ENCODE data around the gene BRSK2.
A peak's percentile ranks its signal among the peaks of the same experiment; 100 is the strongest.

Gene BRSK2

GRCh38 chr11:1471736-1472135 lies 82.0 kb downstream of the BRSK2 start:
- Histone ChIP-seq H3K4me1 (ENCODE audit: control insufficient read depth, insufficient read depth, low read length) (no peaks in the 10 kb centered on the region), H3K9ac (ENCODE audit: low read length) (no peak overlapping the region), H3K27me3 (ENCODE audit: control insufficient read depth, insufficient read depth, low read length) (no peaks in the 10 kb centered on the region), H3K27ac (ENCODE audit: low read depth, low read length) (peak overlapping the region; percentile 24), H3K4me3 (ENCODE audit: low read length) (no peak overlapping the region), H3K36me3 (ENCODE audit: control insufficient read depth, insufficient read depth, low read length) (peaks cover 45% of the 10 kb centered on the region)

- Histone ChIP-seq H3K27me3 (ENCODE audit: control insufficient read depth, insufficient read depth, low read length) (no peaks in the 10 kb centered on the region), H3K27ac (ENCODE audit: low read depth, low read length) (no peak overlapping the region), H3K36me3 (ENCODE audit: control insufficient read depth, insufficient read depth, low read length) (peaks cover 43% of the 10 kb centered on the region), H3K4me1 (ENCODE audit: control insufficient read depth, insufficient read depth, low read length) (no peaks in the 10 kb centered on the region), H3K9ac (ENCODE audit: low read length) (no peak overlapping the region), H3K4me3 (ENCODE audit: low read length) (no peak overlapping the region)
Measured at GRCh38 chr11:1472180-1473005, 82.7 kb downstream of the BRSK2 start.

- Histone ChIP-seq H3K36me3 (ENCODE audit: control insufficient read depth, insufficient read depth, low read length) (peaks cover 45% of the 10 kb centered on the region), H3K27me3 (ENCODE audit: control insufficient read depth, insufficient read depth, low read length) (no peaks in the 10 kb centered on the region)
Measured at GRCh38 chr11:1473011-1473628, 83.4 kb downstream of the BRSK2 start.

GRCh38 chr11:1473786-1474185 lies 84.1 kb downstream of the BRSK2 start:
- Histone ChIP-seq H3K27me3 (ENCODE audit: control insufficient read depth, insufficient read depth, low read length) (no peaks in the 10 kb centered on the region), H3K36me3 (ENCODE audit: control insufficient read depth, insufficient read depth, low read length) (peaks cover 46% of the 10 kb centered on the region), H3K27ac (ENCODE audit: low read depth, low read length) (no peak overlapping the region), H3K4me3 (ENCODE audit: low read length) (no peak overlapping the region), H3K9ac (ENCODE audit: low read length) (no peak overlapping the region), H3K4me1 (ENCODE audit: control insufficient read depth, insufficient read depth, low read length) (no peaks in the 10 kb centered on the region)

More at GRCh38 chr11:1473011-1473628, 83.4 kb downstream of the BRSK2 start:
- H3K9ac ChIP-seq (ENCODE audit: low read length) = no peak overlapping the region
- H3K4me3 ChIP-seq (ENCODE audit: low read length) = no peak overlapping the region
- H3K27ac ChIP-seq (ENCODE audit: low read depth, low read length) = no peak overlapping the region
- no peaks in the 10 kb centered on the region for H3K4me1 ChIP-seq (ENCODE audit: control insufficient read depth, insufficient read depth, low read length)

GRCh38 chr11:1475841-1476240 lies 86.1 kb downstream of the BRSK2 start:
- H3K36me3 ChIP-seq (ENCODE audit: control insufficient read depth, insufficient read depth, low read length) = peaks cover 46% of the 10 kb centered on the region
- H3K27ac ChIP-seq (ENCODE audit: low read depth, low read length) = no peak overlapping the region
- no peak overlapping the region for H3K4me3 ChIP-seq (ENCODE audit: low read length)
- H3K27me3 ChIP-seq (ENCODE audit: control insufficient read depth, insufficient read depth, low read length) = no peaks in the 10 kb centered on the region
- H3K9ac ChIP-seq (ENCODE audit: low read length) = no peak overlapping the region
- H3K4me1 ChIP-seq (ENCODE audit: control insufficient read depth, insufficient read depth, low read length) = peaks cover 18% of the 10 kb centered on the region

- Histone ChIP-seq H3K4me3 (ENCODE audit: low read length) (no peak overlapping the region), H3K27me3 (ENCODE audit: control insufficient read depth, insufficient read depth, low read length) (no peaks in the 10 kb centered on the region), H3K4me1 (ENCODE audit: control insufficient read depth, insufficient read depth, low read length) (peaks cover 28% of the 10 kb centered on the region), H3K9ac (ENCODE audit: low read length) (no peak overlapping the region), H3K36me3 (ENCODE audit: control insufficient read depth, insufficient read depth, low read length) (peaks cover 38% of the 10 kb centered on the region), H3K27ac (ENCODE audit: low read depth, low read length) (no peak overlapping the region)
Measured at GRCh38 chr11:1476940-1477736, 87.4 kb downstream of the BRSK2 start.

GRCh38 chr11:1478011-1478410 lies 88.3 kb downstream of the BRSK2 start:
- Histone ChIP-seq H3K4me3 (ENCODE audit: low read length) (no peak overlapping the region), H3K36me3 (ENCODE audit: control insufficient read depth, insufficient read depth, low read length) (peaks cover 38% of the 10 kb centered on the region), H3K4me1 (ENCODE audit: control insufficient read depth, insufficient read depth, low read length) (peaks cover 36% of the 10 kb centered on the region), H3K27me3 (ENCODE audit: control insufficient read depth, insufficient read depth, low read length) (no peaks in the 10 kb centered on the region), H3K27ac (ENCODE audit: low read depth, low read length) (no peak overlapping the region), H3K9ac (ENCODE audit: low read length) (no peak overlapping the region)

GRCh38 chr11:1478544-1478943 lies 88.8 kb downstream of the BRSK2 start:
- Histone ChIP-seq H3K36me3 (ENCODE audit: control insufficient read depth, insufficient read depth, low read length) (peaks cover 36% of the 10 kb centered on the region), H3K27ac (ENCODE audit: low read depth, low read length) (peak overlapping the region; percentile 98), H3K4me1 (ENCODE audit: control insufficient read depth, insufficient read depth, low read length) (peaks cover 41% of the 10 kb centered on the region)

GRCh38 chr11:1479006-1479677 lies 89.4 kb downstream of the BRSK2 start:
- H3K27me3 ChIP-seq (ENCODE audit: control insufficient read depth, insufficient read depth, low read length) = no peaks in the 10 kb centered on the region
- H3K4me1 ChIP-seq (ENCODE audit: control insufficient read depth, insufficient read depth, low read length) = peaks cover 47% of the 10 kb centered on the region
- H3K4me3 ChIP-seq (ENCODE audit: low read length) = no peak overlapping the region
- no peak overlapping the region for H3K9ac ChIP-seq (ENCODE audit: low read length)
- H3K27ac ChIP-seq (ENCODE audit: low read depth, low read length) = peak overlapping the region; percentile 98
- H3K36me3 ChIP-seq (ENCODE audit: control insufficient read depth, insufficient read depth, low read length) = peaks cover 30% of the 10 kb centered on the region

More at GRCh38 chr11:1478544-1478943, 88.8 kb downstream of the BRSK2 start:
- Histone ChIP-seq H3K4me3 (ENCODE audit: low read length) (no peak overlapping the region), H3K27me3 (ENCODE audit: control insufficient read depth, insufficient read depth, low read length) (no peaks in the 10 kb centered on the region), H3K9ac (ENCODE audit: low read length) (no peak overlapping the region)

GRCh38 chr11:1479678-1480118 lies 90.0 kb downstream of the BRSK2 start:
- Histone ChIP-seq H3K27ac (ENCODE audit: low read depth, low read length) (peak overlapping the region; percentile 98), H3K36me3 (ENCODE audit: control insufficient read depth, insufficient read depth, low read length) (peaks cover 30% of the 10 kb centered on the region), H3K9ac (ENCODE audit: low read length) (no peak overlapping the region), H3K4me1 (ENCODE audit: control insufficient read depth, insufficient read depth, low read length) (peaks cover 52% of the 10 kb centered on the region), H3K27me3 (ENCODE audit: control insufficient read depth, insufficient read depth, low read length) (no peaks in the 10 kb centered on the region), H3K4me3 (ENCODE audit: low read length) (no peak overlapping the region)

GRCh38 chr11:1480191-1480554 lies 90.4 kb downstream of the BRSK2 start:
- Histone ChIP-seq H3K27me3 (ENCODE audit: control insufficient read depth, insufficient read depth, low read length) (no peaks in the 10 kb centered on the region), H3K27ac (ENCODE audit: low read depth, low read length) (peak overlapping the region; percentile 98), H3K4me1 (ENCODE audit: control insufficient read depth, insufficient read depth, low read length) (peaks cover 56% of the 10 kb centered on the region), H3K4me3 (ENCODE audit: low read length) (no peak overlapping the region), H3K9ac (ENCODE audit: low read length) (no peak overlapping the region), H3K36me3 (ENCODE audit: control insufficient read depth, insufficient read depth, low read length) (peaks cover 30% of the 10 kb centered on the region)
